Measurements from ENCODE around the gene SCARF2.

The SCARF2 gene

DNA sequence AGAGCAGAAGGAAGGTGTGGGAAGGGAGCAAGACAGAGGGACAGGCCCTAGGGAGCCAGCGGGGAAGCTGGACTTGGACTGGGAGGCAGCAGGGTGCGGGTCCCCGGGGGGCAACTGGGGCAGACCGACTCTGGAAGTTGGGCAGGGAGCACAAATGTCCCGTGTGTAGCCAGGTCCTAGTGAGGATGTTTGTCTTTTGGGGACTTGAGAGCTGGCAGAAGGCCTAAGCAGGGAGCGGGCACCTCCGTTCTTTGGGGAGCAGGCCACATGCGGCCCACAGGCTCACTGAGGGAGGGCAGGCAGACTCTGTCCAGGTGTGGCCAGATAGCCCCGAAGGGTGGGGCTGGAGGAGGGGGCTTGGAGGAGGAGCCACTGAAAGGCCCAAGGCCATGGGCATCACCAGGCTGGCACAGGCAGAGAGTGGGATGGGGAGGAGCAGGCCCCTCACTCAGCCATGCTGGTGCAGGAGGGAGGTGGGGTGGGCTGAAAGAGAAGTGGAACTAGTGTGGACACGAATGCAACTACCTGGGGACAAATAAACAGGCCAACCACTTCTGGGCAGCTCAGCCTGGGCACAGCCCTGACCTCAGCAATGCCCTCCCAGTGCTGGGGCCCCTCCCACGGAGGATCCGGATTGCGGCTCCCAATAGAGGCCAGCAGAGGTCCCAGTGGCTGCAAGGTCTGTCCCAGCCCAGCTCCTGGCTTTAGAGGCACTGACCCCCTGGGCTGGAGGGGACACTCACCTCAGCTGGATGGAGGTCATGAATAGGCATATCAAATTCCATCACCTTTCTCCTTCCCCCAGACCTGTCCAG is 1.3 kb upstream of the SCARF2 start:
- DNase-seq: no peak

DNA sequence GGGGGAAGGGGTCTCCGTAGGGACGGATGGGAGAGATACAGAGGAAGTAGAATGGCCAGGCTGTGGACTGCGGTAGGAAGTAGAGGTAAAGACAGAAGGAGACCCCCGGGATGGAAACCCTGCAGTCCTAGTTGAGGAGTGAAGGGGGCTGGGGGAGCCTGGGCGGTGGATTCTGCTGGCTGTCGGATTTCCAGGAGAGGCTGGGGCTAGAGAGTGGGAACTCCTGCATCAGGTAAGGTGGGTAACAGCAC is 727 bp upstream of the SCARF2 start:
- no peak for DNase-seq

DNA sequence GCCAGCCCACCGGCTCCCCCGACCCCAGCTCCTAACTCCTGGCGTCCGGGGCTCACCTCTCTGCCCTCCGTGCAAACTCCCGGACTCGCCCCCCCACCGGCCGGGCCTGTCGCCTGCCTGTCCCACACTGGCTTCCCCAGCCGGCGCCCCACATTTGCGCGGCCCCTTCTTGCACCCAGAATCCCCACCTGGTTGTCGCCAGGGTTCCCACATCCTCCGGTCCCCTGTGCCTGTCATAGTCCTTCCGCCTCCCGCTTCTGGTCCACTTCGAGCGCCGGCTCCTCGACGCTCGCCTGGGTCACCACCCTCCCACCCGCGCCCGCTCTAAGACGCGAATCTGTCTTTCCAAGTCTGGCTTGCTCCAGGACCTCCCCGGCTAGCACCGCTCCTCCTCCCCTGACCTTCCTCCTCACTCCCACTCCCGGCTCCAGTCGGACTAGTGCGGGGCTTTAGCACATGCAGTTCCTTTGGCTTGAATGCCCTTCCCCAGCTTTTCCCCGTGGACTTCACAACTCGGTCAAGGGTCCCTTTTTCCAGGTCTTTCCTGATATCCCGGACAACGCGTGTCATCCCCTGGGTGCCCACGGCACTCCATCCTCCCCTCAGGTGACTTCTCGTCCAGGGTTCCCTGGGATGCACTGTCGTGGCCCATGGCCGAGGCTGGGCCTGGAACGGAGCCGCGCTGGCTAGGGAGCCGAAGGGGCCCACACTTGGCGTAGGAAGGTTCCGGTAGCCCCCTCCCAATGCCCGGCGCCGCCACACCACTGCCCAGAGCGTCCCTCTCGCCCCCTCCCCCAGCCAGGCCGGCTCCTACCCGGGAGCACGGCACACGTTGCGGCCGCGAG is 635 bp downstream of the SCARF2 start:
- no peak for DNase-seq

DNA sequence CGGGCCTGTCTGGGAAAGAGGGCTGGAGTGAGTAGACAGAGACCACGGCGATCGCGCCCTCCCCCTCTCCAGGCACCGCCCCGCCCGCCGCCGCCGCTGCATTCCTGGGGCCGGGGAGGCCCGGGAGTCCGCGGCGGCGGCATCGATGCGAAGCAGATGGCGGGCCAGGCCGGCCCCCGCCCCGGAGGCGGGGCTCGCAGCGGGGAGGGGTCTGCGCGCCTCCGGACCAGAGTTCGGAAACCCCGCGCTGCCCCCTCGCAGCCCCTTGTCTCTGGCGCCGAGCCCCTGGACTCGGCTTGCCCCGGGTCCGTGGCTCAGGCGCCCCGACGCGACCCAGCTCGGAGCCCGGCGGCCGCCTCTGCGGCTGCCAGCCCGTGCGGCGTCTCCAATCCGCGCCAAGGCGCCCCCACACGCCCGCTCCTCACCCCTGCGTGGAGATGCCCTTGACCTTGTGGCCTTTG is 1.3 kb downstream of the SCARF2 start:
- no peak for DNase-seq

DNA sequence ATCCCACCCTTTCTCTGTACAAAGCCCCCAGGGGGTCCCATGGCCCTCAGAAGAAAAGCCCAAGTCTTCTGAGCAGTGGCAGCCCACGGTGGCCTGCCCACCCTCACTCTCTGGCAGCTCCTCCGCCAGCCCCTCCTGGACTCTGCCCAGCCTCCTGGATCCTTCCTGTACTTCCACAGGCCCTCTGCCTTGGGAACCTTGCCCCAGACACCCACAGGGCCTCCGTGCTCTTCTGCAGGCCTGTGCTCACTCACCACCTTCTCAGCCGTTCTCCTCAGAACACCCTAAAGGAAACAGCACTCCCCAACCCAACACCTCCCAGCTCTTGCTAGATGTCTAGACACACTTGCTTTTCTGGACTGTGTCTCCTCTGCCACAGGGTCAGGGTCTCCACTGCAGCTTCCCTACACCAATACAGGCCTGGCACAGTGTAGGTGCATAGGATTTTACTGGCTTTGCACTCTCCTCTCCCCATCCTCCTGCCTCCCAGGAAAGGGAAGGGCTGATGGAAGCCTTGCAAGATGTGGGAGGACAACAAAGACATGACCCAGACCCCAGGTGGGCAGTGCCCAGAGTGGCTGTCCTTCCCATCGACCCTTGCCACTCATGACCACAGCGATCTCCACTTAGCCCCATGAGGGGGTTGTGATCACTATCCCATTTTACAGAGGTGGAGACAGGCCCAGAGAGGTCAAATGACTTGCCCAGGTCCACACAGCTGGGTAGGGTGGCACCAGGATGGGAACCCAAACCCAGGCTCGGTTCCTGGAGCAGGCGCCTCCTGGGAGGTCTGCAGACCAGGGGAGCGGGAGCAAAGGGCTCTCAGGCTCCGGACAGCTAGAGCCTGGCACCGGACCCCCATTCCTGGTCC is 2.0 kb downstream of the SCARF2 start:
- DNase-seq: no peak

DNA sequence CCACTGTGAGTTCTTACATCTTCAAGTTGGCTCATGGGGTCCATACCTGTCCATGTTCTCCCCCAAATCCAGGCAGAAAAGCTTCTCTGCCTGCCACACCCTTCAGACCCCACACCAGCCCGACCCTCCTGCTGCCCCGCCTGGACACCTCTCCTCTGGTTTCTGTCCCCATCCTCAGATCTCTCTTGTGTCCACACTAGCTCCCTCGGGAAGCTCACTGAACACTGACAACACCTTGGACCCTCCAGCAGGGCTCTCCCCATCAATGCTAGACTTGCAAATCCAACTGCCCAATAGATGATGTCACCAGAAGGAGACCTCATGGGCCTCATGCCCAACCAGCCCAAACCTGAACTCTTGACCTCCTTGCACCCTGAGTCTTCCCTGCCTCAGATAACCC is 2.9 kb downstream of the SCARF2 start:
- DNase-seq: no peak

DNA sequence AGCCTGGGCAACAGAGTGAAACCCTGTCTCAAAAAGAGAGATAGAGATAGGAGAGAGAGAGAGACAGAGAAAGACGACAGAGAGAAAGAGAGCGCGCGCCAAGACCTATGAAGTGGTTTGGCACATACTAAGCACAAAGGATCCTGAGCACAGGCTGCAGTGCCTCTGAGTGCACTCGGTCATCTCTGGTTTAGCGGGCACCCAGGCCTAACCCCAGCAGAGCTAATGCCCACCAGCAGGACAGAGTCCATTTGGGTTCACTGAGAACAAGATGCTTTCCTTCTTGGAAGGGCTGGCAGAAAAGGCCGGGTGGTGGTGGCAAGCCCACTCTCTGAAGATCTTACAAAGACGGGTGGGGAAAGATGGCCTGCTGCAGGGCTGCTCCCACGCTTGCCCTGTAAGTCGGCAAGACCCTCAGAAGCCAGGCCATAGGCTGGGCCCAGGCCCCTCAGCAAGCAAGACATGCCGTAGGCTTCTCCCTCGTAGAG is 3.3 kb downstream of the SCARF2 start:
- no peak for DNase-seq

DNA sequence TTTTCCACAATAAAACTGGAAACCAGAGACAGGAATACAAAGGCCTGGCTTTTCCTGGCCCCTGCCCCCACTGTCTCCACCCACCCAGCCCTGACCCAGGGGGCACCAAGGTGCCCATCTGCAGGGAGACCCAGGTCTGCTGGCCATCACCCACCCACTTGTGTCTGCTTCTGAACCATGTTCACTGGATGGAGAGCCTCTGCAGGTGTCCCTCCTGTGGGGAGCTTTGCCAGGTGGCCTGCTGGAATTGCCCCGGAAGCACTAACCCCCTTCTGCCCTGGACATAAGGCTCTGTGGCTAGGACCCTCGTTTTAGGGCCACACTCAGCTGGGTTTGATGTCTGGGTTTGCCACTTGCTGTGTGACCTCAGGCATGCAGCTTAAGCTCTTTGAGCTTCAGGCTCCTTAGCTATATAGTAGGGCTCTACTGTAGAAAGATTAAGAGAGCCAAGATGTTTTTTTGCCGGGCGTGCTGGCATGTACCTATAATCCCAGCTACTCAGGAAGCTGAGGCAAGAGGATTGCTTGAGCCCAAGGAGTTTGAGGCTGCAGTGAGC is 3.9 kb downstream of the SCARF2 start:
- DNase-seq: no peak

DNA sequence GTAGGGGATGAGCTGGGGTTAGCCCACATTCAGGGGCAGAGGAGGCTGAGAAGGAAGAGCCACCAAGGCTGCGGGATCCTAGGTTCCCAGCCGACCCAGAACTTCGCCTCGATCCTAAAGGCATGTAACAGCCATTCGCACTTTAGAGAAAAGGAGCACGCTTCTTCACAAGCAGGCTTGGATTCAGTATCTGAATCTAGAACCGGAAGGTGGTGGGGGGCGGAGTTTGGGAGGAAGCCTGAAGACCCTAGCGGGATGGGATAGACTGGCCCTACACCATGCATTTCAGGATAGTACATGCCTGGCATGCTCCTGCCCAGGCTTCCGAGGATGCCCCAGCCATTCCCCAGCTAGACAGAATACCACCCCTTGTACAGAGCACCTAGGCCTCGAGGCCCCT is 4.4 kb downstream of the SCARF2 start:
- no peak for DNase-seq

DNA sequence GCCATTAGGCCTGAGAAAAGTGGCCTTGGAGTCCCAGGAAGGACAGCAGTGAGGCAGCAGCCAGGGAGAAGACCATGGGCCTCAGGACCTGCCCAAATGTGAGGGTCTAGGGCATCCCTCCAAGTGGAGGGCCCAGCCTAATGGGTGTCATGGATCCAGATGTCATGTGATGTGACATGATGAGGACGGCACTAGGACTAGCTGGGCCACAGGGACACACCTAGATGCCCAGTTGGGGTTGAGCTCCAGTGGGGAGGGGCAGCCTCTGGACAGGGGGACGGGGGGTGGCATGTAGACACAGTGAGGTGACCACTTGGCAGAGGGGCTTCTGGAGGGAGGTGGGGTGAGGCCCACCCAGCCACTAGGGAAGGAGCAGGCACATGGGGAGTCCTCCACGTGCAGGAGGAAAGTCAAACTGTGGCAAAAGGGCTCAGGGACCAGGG is 5.4 kb downstream of the SCARF2 start:
- no peak for DNase-seq

DNA sequence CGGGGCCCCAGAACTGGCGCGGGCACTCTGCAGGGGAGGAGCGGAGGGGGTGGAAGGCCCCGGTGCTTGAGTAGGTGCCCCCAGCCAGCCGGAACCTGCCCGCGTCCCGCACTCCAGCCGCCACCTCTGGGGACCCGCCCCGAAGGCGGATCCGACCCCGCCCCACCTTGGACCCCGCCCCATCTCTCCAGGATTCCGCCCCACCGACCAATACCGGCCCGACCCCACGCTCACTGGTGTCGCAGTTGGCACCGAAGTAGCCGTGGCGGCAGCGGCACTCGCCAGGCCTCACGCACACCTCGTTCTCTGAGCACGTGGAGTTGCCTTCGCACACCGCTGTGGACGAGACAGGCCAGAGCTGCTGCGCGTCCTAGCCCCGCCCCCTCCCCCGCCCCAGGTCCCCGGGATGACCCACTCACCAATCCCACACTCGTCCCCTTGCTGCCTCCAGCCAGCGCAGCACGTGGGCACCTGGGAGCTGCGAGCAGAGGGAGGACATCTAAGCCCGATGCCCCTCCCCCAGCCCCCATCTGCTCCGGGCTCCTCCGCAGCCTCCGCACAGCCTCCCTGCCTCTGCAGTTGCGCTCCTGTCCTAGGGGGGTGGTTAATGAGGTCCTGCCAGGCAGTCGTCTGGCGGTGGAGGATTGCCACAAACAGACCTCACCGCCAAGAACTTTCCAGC is 6.0 kb downstream of the SCARF2 start:
- DNase-seq: no peak

DNA sequence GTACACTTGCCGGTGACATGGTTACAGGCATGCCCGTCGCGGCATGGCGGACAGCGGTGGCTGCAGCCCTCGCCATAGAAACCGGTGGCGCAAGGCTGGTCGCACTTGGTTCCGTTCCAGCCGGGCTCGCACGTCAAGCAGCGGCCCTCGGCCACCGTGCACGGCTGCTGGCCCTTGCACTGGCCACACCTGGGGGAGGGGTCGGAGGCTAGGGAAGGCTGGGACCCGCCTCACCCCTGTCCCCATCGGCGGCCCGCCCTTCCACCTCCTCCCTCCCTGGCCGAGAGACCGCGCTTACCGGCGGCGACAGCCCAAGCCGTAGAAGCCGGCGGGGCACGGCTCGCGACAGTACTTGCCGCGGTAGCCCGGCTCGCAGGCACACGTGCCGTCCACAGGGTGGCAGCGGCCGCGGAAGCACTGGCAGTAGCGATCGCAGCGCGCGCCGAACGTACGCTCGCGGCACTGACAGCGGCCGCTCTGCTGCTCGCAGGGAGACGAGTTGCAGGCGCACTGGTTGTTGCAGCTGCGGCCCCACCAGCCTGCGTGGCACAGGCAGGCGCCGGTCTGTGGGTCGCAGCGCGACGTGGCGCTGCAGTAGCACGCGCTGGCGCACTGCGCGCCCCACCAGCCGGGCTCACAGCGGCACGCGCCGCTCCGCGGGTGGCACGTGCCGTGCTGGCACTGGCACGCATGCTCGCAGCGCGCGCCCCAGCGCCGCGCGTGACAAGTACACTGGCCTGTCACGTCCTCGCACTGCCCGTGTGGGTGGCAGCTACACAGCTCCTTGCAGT is 6.7 kb downstream of the SCARF2 start:
- DNase-seq: no peak

DNA sequence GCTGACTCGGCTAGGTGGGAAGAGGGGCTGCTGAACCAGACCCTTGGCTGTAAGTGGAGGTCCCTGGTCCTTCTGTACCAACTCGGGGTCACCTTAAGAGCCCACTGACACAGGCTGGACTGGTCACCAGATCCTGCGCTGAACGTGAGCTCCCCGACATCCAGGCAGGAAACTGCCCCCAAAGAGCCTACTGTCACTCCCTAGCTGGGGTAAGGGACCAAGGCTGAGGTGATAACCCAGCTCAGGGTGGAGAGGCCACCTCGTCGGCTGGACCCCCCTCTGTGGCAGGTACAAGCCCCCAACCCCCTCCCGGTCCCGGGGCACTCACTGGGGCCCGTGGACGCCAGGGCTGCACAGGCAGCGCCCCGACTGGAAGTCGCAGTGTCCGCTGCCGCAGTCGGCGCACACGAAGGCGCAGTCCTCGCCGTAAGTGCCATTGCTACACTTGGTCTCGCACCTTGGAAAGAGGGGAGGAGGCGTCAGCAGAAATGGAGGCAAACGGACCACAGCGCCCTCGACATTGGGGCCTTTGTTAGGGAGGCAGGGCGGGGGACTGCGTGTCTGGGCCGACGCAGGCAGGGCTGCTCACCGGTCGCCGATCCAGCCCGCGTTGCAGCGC is 7.4 kb downstream of the SCARF2 start:
- no peak for DNase-seq

DNA sequence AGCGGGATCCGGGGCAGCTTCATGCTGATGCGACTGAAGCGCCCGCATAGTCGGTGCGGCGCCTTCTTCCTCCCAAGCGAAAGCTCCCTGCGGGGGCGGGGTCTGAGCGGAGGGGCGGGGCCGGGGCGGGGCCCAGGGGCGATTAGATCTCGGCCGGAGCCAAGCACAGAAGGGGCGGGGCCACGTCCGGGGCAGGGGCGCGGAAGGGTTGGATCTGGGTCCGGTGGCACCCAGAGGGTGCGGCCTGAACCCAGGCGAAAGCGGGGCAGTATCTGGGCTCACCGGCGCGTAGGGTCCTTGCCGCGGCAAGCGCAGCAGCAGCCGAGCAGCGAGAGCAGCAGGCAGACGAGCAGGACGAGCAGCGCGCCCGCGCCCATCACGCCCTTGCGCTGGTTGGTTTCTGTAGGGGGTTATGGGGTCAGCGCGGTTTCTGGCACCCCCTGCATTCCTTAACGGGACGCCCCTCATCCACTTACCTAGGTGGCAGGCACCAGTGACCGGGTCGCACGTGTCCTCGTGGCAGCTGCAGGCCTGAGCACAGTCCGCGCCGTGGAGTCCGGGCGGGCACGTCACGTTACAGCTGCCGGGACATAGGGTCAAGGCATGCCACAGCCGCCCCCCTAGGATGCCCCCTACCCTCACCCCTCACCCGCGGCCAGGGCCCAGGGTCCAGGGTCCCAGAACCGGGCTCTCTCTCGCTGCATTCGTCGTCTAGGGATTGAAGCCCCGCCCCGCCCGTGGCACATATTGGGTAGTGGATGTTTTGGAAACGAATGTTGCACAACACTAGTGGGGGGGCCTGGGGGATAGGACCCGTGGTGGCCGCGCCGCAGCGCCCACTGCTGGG is 8.1 kb downstream of the SCARF2 start:
- DNase-seq: no peak

DNA sequence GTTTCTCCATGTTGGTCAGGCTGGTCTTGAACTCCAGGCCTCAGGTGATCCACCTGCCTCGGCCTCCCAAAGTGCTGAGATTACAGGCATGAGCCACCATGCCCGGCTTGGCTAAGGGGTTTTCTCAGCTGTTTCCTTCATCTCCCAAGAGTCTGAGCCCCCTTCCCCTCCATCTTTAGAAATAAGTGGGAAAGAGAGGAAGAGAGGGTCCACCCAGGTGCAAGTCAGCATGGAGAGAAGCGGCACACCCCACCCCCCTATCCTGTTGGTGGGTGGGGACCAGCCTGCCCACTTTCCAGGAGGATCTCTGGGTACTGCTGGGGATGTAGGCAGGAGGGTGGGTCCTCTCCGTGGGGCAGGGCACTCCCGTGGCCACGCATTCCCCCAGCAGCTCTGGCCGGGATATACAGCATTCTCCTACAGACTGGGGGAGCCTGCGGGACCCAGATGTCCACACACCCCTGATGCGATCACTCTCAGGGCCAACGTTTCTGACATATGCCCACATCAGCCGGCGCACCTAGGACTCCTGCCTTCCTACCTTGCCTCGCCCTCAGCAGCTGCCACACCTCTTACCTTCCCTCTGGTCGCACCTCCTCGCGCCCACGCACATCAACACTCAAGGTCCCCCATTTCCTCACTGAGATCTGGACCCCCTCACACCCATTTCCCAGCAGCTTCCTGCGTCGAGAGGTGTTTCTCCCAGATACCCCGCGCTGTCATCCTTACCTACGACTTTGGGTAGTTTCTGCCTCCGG is 8.9 kb downstream of the SCARF2 start:
- no peak for DNase-seq

DNA sequence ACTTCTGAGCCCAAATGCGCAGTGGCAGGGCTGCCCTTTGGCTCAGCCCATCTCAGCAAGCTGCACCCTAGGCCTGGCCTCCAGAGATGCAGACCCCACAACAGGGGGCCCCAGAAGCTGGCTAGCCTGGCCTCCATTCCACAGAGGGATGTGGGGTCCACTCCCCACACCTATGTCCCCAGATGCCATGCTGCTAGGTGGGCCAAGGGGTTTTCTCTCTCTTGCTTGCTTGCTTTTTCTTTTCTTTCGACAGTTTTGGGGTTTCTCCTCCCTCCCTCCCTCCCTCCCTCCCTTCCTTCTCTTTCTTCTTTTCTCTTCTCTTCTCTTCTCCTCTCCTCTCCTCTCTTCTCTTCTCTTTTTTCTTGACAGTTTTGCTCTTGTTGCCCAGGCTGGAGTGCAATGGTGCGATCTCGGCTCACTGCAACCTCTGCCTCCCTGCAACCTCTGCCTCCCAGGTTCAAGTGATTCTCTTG is 9.6 kb downstream of the SCARF2 start:
- no peak for DNase-seq

DNA sequence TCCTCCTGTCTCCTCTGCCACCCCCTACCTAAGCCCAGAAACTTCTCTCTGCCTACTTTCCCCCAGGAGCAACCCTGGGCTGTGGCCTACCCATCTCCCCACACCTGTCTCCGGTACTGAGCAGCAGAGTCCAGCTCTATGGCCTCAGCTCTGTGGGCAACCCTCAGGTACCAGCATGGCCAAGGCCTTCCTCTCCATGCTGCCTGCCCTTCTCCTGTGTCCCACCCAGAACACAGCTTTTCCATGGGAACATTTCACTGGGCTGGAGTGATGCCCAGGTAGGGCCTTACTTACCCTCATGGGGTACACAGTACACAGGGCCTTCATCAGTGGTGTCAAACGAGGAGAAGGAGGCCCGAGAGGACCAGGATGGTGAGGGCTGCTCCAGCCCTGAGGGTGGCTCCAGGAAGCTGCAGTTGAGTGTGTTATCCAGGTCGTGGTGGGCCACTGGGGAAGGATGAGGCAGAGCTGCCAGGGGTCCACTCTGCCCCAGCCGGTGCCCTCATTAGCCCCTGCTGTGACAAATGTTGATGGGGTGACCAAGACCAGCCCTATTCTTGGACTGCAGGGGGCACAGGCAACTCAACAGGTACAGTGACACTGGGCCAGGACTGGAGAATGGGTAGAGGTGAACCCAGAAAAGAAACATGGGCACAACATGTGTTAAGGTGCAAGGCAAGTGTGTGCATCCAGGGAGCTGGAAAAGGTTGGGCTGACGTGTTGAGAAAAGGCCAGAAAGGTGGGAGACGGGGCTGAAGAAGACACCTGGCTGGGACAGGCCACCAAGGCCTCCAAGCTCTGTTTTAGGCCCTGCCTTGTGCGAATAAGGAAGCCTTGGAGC is 10.3 kb downstream of the SCARF2 start:
- no peak for DNase-seq

DNA sequence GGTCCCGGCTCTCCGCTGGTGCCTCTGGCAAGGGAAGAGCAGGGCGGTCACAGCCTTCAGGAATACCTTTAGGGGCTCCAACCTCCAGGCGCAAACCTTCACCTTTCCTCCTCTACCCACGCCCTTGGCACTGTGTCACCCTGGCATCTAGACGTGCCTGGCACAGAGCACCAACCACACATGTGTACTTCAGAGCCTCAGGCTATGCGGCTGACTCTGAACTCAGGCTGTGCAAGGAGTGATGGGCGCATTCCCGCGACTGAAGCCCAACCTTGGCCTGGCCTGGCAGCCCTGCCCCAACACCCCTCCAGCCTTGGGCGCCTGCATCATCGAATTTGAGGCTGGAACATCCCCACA is 11.4 kb downstream of the SCARF2 start:
- DNase-seq: no peak
